Gastrocnemius medialis (tissue), 4 donors: ENCODE measurements around the gene RYR3.

Experiments used
- POLR2A ChIP-seq, 2 donors: fragments of 450-650 bp; IDR thresholded peaks; one replicate each; pipeline ENCODE4 v1.6.1; 2017; ENCODE audit warnings: antibody characterized with exemption in 2 of 2, mild to moderate bottlenecking in 2 of 2, moderate library complexity in 2 of 2
- TF ChIP-seq, protein P1 (sequence below), 5 experiments: fragments of 450-650 bp in 3 of 5; fragments of 200-600 bp in 2 of 5; sonication (generic) in 2 of 5; IDR thresholded peaks in 4 of 5; conservative IDR thresholded peaks in 1 of 5; 1 replicate in 4 of 5; 2 replicates in 1 of 5; pipeline ENCODE4 v1.5.1; 2016 to 2019; ENCODE audit warnings: antibody characterized with exemption in 5 of 5, mild to moderate bottlenecking in 3 of 5, moderate library complexity in 3 of 5

DNA sequence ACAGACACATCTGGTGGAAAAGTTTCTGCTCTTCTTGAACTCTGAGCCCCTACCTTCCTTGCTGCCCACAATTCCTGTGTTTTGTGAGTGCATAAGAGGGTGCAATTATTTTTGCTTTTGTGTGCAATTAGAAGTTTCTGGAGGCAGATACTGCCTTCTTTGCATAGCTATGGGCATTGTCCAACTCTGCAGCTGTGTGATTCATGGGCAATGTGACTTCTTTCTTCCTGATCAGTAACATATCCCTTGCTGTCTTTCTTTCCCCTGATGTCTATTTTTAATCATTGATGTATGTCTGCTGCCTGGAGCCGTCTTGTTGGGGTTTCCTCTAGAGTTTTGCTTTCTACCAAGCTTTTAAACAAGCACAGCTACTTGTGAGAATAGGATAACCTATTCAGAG lies 336.0 kb downstream of the RYR3 start:
- no peak for TF ChIP-seq POLR2A (IDR thresholded peaks at IDR 0.05)
- TF ChIP-seq, protein P1, sequence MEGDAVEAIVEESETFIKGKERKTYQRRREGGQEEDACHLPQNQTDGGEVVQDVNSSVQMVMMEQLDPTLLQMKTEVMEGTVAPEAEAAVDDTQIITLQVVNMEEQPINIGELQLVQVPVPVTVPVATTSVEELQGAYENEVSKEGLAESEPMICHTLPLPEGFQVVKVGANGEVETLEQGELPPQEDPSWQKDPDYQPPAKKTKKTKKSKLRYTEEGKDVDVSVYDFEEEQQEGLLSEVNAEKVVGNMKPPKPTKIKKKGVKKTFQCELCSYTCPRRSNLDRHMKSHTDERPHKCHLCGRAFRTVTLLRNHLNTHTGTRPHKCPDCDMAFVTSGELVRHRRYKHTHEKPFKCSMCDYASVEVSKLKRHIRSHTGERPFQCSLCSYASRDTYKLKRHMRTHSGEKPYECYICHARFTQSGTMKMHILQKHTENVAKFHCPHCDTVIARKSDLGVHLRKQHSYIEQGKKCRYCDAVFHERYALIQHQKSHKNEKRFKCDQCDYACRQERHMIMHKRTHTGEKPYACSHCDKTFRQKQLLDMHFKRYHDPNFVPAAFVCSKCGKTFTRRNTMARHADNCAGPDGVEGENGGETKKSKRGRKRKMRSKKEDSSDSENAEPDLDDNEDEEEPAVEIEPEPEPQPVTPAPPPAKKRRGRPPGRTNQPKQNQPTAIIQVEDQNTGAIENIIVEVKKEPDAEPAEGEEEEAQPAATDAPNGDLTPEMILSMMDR (IDR thresholded peaks at IDR 0.05 in 4 of 5, conservative IDR thresholded peaks at IDR 0.05 in 1 of 5), result no peak
